GM12801 (cell line): Measurements from ENCODE around the gene AOPEP.

ENCODE experiments used
- CTCF ChIP-seq: IDR thresholded peaks from one replicate; pipeline ENCODE4 v1.5.1; 2011; ENCODE audit warnings: control low read depth; ENCODE audit not compliant: insufficient read length; ENCODE audit errors: extremely low read depth

AOPEP gene

DNA sequence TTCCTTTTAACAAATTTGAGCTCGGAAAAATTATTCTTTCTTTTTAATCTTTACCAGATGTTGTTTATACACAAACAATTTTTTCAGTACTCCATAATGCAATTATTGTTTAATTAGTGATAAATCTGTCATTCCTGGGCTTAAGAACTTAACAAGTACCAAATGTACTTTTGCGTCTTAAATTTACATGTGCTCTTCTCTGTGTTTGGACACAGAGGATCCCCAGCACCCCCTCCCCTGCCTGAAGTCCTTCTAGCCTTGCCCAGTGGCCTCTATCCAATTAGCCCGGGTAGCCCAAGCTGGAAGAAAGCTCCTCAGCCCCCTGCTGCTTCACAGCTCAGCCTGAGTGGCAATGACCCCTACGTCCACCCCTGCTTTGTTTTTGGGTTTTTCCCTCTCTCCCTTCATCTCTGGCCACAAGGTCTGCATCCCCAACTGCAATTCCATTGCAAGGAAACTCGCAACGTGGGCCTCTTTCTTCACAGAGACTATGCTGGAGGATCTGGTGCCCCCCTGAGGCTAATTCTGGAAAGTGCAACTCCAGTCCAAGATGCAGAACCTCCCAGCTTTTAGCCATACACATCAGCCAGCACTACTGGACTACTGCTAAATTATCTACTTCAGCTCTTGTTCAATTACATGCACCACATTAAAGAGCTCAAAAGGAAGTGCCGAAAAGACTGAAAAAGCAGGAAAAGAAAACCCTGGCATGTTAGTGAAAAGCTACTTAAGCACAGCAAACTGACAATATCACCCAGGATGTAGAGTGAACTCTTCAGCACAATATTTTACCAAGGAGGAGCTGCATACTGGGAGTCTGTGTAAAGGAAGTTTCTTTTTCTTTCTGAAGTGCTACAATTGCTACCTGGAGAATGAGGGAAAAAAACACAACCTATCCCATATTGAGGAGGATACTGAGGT is 404.8 kb downstream of the AOPEP start:
- TF ChIP-seq CTCF: no peak

- no peak for TF ChIP-seq CTCF
Observed at GRCh38 chr9:95132366-95133324, 406.1 kb downstream of the AOPEP start.

- no peak for TF ChIP-seq CTCF
Observed at GRCh38 chr9:95133325-95133705, 406.8 kb downstream of the AOPEP start.

GRCh38 chr9:95134457-95134881 is 408.0 kb downstream of the AOPEP start:
- TF ChIP-seq CTCF: no peak

- no peak for TF ChIP-seq CTCF
Observed at GRCh38 chr9:95135756-95136155, 409.3 kb downstream of the AOPEP start.
